ENCODE measurements around the gene CRNN.

- TF ChIP-seq POLR2A (IDR thresholded peaks at IDR 0.05) (no peak), POLR2AphosphoS5 (IDR thresholded peaks at IDR 0.05) (no peak)
These were observed 44.5 kb upstream of the CRNN start for GRCh38 chr1:152458384-152459185.

Measured in gastroesophageal sphincter (tissue), 2 donors.